HEK293T (cell line): ENCODE measurements around the gene WNT7A.

Source experiments
- CTCF ChIA-PET: fragments of 350-600 bp; formaldehyde crosslinking; extraction: SDS; loops from one replicate; lab custom pipeline; 2021; ENCODE audit warnings: antibody characterized with exemption, inconsistent platforms; lab: Yijun Ruan, JAX
- POLR2A ChIA-PET: fragments of 350-600 bp; formaldehyde crosslinking; extraction: SDS; loops from one replicate; lab custom pipeline; 2020; ENCODE audit warnings: antibody characterized with exemption, inconsistent platforms; lab: Yijun Ruan, JAX
- DNase-seq: peaks from one replicate; pipeline ENCODE4 v3.0.0; 2012; ENCODE audit warnings: mixed read lengths; ENCODE audit errors: extremely low spot score
- ARNT ChIP-seq: fragments of 450-650 bp; IDR thresholded peaks from 2 replicates; pipeline ENCODE4 v1.6.1; 2017; ENCODE audit warnings: mild to moderate bottlenecking
- BHLHE40 ChIP-seq: fragments of 450-650 bp; IDR thresholded peaks from 2 replicates; pipeline ENCODE4 v1.6.1; 2016; ENCODE audit warnings: mild to moderate bottlenecking, moderate library complexity, borderline replicate concordance
- CTBP1 ChIP-seq: fragments of 450-650 bp; IDR thresholded peaks from 2 replicates; pipeline ENCODE4 v1.6.1; 2016; ENCODE audit warnings: borderline replicate concordance
- ELF4 ChIP-seq: fragments of 450-650 bp; IDR thresholded peaks from 2 replicates; pipeline ENCODE4 v1.6.1; 2017; ENCODE audit warnings: antibody characterized with exemption
- FOXA1 ChIP-seq: fragments of 450-650 bp; IDR thresholded peaks from 2 replicates; pipeline ENCODE4 v1.6.1; 2016; ENCODE audit warnings: mild to moderate bottlenecking
- FOXK2 ChIP-seq: fragments of 450-650 bp; IDR thresholded peaks from 2 replicates; pipeline ENCODE4 v1.6.1; 2016; ENCODE audit warnings: mild to moderate bottlenecking
- FOXM1 ChIP-seq: fragments of 450-650 bp; IDR thresholded peaks from 2 replicates; pipeline ENCODE4 v1.6.1; 2017; ENCODE audit warnings: mild to moderate bottlenecking, borderline replicate concordance
- HDGF ChIP-seq: fragments of 450-650 bp; IDR thresholded peaks from 2 replicates; pipeline ENCODE4 v1.6.1; 2017; ENCODE audit warnings: antibody characterized with exemption, borderline replicate concordance
- L3MBTL2 ChIP-seq: fragments of 450-650 bp; conservative IDR thresholded peaks from 2 replicates; pipeline ENCODE4 v1.6.1; 2016; ENCODE audit warnings: mild to moderate bottlenecking
- LEF1 ChIP-seq: fragments of 450-650 bp; IDR thresholded peaks from 2 replicates; pipeline ENCODE4 v1.6.1; 2017; ENCODE audit warnings: mild to moderate bottlenecking, borderline replicate concordance
- NFRKB ChIP-seq: fragments of 450-650 bp; IDR thresholded peaks from 2 replicates; pipeline ENCODE4 v1.6.1; 2016; ENCODE audit warnings: mild to moderate bottlenecking, moderate library complexity
- SP1 ChIP-seq: fragments of 450-650 bp; IDR thresholded peaks from 2 replicates; pipeline ENCODE4 v1.6.1; 2017
- SUZ12 ChIP-seq: fragments of 450-650 bp; IDR thresholded peaks from 2 replicates; pipeline ENCODE4 v1.6.1; 2016; ENCODE audit warnings: mild to moderate bottlenecking
- TARDBP ChIP-seq: fragments of 450-650 bp; IDR thresholded peaks from 2 replicates; pipeline ENCODE4 v1.6.1; 2016
- ZNF384 ChIP-seq: fragments of 450-650 bp; IDR thresholded peaks from 2 replicates; pipeline ENCODE4 v1.6.1; 2016
- TF ChIP-seq, protein P1 (sequence below): fragments of 450-650 bp; IDR thresholded peaks from 2 replicates; pipeline ENCODE4 v1.6.1; 2016

The WNT7A gene

DNA sequence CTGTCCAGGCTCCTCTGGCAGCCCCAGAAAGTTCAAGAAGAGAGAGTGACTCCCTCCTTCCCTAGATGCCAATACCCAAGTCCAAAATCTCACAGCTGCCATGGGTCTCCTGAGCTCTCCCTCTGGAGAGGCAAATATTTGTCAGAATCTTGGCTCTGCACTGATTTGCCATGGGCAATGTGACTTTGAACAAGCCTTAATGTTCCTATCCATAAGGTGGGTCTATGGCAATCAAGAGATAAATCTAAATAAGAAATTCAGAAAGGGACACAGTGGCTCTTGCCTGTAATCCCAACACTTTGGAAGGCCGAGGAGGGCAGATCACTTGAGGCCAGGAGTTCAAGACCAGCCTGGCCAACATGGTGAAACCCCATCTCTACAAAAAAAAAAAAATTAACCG lies 12.4 kb upstream of the WNT7A start:
- CTCF ChIA-PET: no interaction called here
- TF ChIP-seq, protein P1, sequence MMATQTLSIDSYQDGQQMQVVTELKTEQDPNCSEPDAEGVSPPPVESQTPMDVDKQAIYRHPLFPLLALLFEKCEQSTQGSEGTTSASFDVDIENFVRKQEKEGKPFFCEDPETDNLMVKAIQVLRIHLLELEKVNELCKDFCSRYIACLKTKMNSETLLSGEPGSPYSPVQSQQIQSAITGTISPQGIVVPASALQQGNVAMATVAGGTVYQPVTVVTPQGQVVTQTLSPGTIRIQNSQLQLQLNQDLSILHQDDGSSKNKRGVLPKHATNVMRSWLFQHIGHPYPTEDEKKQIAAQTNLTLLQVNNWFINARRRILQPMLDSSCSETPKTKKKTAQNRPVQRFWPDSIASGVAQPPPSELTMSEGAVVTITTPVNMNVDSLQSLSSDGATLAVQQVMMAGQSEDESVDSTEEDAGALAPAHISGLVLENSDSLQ: no peak
- TF ChIP-seq FOXM1: no peak
- no peak for TF ChIP-seq CTBP1
- TF ChIP-seq TARDBP: no peak
- TF ChIP-seq FOXA1: no peak
- no peak for TF ChIP-seq SUZ12
- TF ChIP-seq ELF4: no peak
- no peak for TF ChIP-seq ZNF384
- TF ChIP-seq ARNT: no peak
- TF ChIP-seq HDGF: no peak
- TF ChIP-seq NFRKB: no peak
- POLR2A ChIA-PET: no interaction called here
- no peak for DNase-seq

DNA sequence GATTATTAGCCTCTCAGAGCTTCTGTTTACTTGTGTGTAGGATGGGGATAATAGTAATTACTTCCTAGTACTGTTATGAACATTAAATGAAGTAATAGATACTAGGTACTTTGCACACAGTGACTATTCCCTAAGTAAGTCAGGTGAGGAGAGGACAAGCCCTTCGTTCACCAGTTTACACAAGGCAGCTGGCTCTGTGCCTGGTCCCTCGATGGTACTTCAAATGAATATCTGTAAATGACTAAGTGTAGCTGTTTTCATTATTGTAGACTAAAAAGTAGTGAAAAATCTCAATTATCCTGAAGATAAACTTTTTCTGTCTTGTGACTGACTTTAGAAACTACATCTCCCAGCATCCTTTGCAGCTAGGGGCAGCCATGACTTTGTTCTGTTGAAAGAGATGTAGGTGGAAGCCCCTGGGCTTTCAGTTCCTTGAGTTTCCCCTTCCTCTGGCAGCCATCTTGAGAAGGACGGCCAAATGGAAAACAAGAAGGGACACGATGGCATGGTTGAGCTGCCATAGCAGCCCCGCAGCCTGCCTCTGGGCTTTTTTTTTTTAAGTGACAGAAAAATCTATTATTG lies 11.7 kb upstream of the WNT7A start:
- DNase-seq: peak; percentile 44
- CTCF ChIA-PET: no interaction called here
- TF ChIP-seq TARDBP: no peak
- no peak for TF ChIP-seq LEF1
- no peak for TF ChIP-seq ARNT
- TF ChIP-seq ZNF384: no peak
- no peak for TF ChIP-seq CTBP1
- TF ChIP-seq FOXM1: no peak
- TF ChIP-seq, protein P1: no peak
- no peak for TF ChIP-seq ELF4
- no peak for TF ChIP-seq HDGF
- no peak for TF ChIP-seq SUZ12
- TF ChIP-seq SP1: no peak
- no peak for TF ChIP-seq FOXK2
- TF ChIP-seq NFRKB: no peak
- no peak for TF ChIP-seq L3MBTL2
- TF ChIP-seq BHLHE40: no peak
- no peak for TF ChIP-seq FOXA1
- POLR2A ChIA-PET: no interaction called here

DNA sequence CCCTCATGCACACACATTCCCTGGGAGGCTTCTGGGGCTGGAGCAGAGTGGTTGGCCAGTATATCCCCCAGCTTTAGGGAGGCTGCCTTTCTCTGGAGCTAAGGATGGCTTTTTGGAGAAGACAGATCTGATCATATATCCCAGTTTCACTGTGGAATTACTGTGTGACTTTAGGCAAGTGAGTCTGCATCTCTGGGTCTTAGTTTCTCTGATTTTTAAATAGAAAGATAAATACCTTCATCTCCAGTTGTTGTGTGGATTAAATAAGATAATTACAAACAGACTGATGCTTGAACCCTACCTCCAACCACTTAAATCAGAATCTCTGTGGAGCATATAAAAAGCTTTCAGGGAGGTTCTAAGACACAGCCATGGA lies 11.1 kb upstream of the WNT7A start:
- POLR2A ChIA-PET: no interaction called here
- no peak for DNase-seq
- TF ChIP-seq L3MBTL2: no peak
- TF ChIP-seq BHLHE40: no peak
- CTCF ChIA-PET: no interaction called here

DNA sequence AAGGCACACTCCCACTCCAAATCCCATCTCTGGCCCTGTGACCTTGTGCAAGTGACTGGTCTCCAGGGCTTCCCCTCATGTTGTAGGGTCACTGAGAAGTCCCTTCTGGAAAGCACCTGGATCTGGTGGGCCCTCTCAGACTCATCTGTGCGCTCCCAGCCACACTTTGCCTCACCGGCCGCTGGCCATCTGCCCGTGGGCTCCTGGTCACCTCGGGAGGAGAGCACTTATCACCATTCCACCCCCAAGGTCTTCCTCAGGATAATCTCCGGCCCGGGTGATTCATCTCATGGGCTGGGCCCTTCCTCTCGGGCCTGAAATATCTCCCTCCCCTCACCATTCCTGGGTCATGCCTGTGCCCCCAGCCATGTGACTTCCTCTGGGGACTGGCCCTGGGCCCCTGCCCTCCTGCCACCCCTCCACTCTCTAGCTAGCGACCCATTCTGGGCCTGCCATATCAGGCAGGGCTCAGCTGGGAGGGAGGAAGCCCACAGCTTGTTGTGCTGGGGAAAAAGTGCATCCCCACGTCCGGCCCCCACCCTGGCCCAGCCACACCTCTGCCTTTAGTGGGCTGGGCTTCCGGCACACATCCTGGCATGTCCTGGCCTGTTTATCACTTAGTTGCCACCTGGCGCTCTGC lies 10.6 kb upstream of the WNT7A start:
- CTCF ChIA-PET: no interaction called here
- TF ChIP-seq ELF4: no peak
- no peak for TF ChIP-seq SUZ12
- TF ChIP-seq FOXK2: no peak
- no peak for TF ChIP-seq HDGF
- no peak for TF ChIP-seq FOXA1
- no peak for TF ChIP-seq TARDBP
- POLR2A ChIA-PET: no interaction called here
- DNase-seq: no peak

DNA sequence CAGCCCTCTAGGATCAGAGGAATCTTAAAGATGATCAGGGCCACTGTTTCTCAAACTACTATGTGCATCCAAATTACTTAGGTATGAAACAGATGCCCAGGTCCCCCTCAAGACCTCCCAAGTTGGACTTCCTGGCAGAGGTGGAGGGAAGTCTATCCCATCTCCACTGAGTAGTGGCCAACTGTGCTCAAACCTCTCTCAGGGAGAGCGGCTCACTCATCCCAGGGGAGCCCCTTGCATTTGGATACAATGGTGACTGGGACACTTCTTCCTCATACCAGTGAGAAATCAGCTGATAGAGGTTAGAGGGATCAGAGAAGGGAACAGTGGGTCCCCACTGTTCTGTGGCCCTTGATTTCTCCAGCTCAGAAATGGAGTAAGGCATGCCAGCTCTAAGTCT lies 8.7 kb upstream of the WNT7A start:
- no peak for DNase-seq
- TF ChIP-seq ELF4: no peak
- no peak for TF ChIP-seq ARNT
- no peak for TF ChIP-seq SUZ12
- TF ChIP-seq FOXM1: no peak
- no peak for TF ChIP-seq BHLHE40
- TF ChIP-seq, protein P1: no peak
- TF ChIP-seq FOXK2: no peak
- ChIA-PET CTCF (interaction anchor here (0.6 kb wide), 1 partner anchor 265 kb away, joined by 3 read pairs; no protein-coding TSS in a partner anchor), POLR2A (no interaction called here)

DNA sequence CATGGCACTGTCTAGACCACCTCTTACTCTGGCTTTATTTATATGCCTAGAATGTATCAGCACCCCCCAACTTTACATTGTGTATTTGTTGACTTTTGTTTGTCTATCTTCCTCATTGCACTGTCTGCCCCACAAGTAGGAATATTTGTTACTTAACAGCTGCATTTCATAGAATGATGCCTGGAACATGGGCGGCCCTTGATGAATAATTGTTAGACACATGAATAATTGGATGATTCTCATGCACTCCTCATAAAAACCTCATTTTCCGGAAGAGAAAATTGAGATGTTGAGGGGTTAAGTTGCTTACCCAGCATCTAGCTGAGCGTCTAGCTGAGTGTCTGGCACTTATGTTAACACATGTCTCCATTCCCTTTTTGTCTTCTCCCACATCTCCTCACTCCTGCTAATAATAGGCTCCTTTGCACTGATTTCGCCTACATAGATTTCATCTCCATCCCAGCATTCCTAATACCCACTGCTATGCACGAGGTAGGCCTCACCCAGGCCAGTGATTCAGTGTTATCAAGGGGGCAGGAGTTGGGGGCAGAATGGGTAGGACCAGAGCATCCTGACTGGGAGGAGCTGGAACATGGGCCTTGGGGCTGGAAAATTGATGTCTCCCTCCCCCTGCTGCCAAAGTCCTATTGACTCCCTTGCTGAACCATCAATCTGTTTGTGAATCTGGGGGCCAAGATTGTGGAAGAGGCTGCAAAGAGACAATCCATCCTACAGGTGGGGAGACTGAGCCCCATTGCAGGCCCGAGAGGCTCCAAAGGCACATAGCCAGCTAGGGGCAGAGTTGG lies 7.8 kb upstream of the WNT7A start:
- POLR2A ChIA-PET: no interaction called here
- no peak for DNase-seq
- TF ChIP-seq BHLHE40 (no peak), SP1 (no peak), SUZ12 (no peak), FOXA1 (no peak), L3MBTL2 (no peak), CTBP1 (no peak), LEF1 (no peak), NFRKB (no peak), TARDBP (no peak)
- TF ChIP-seq, protein P1: no peak
- CTCF ChIA-PET: interaction anchor here (0.6 to 4.7 kb wide), 2 partner anchors 231 to 266 kb away, joined by 3 to 82 read pairs; no protein-coding TSS in a partner anchor
